ENCODE data around the gene SPI1. TPM values are rescaled to one million over a fixed set of nuclear protein-coding genes. Genes with fewer than 3 reads are reported as not detected.

Gene SPI1
- total and polyA plus RNA-seq, 2 donors (not counting 3 experiments of a cell fraction or from before 2014, with no cell fraction given) = not detected

DNA sequence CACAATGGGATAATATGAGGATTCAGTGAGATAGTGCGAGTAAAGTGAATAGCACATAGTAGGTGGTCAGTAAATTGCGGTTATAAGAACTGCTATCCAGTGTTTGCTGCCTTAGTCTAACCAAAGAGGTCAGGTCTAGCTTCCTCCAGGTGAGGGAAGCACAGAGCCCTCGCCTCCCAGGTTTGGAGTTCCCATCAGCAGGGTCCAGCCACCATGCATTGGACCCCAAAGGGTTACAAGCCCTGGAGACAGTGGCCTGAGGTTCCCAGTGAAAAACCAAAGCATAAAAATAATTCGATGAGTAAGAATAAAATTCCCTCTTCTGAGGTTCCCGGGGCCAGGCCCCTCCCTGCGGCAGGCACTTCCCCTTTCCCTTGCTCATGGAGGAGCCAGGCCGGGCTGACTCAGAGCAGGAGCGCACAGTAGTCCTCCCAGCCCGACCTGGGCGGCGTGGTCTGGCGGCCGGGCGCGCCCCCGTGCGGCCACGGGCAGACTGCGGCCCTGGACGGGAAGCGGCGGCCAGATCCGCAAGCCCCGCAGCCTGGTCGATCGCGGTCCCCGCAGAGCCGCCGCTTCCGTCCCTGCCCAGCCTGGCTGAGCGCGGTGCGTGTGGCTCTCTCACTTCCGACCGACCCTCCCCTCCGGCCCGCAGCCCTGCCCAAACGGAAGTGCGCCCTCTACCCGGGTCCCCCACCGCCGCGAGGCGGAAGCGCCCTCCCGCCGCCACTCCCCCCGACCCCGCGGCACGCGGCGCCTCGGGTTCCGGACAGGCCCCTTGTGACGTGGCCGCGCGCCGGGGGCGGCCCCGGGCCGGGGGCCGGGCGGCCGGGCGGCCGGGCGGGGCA is 29.6 kb upstream of the SPI1 start, which contains the start of gene SLC39A13:
TSS of gene SLC39A13 (plus strand) at position 845 of the 845 bp plus-strand sequence. CDS start 1,505 bp downstream, outside the sequence.
- TF ChIP-seq FOS (IDR thresholded peaks at IDR 0.05; ENCODE audit: borderline replicate concordance, insufficient read depth, low read length) = peak; percentile 87
- no peak for TF ChIP-seq JUN (IDR thresholded peaks at IDR 0.05; ENCODE audit: borderline replicate concordance, insufficient read depth, insufficient read length, low read depth)
- TF ChIP-seq POLR2A (IDR thresholded peaks at IDR 0.05; ENCODE audit: low read depth, low read length) = peak; percentile 86
- no peak for TF ChIP-seq GATA2 (IDR thresholded peaks at IDR 0.05; ENCODE audit: insufficient read depth, insufficient read length, low read depth, low read length)
- no peak for TF ChIP-seq EZH2 (IDR thresholded peaks at IDR 0.05; ENCODE audit: borderline replicate concordance, low read depth, low read length, severe bottlenecking)
- peak; percentile 37 for TF ChIP-seq MYC (IDR thresholded peaks at IDR 0.05; ENCODE audit: low read depth, low read length)
- TF ChIP-seq CTCF (IDR thresholded peaks at IDR 0.05; ENCODE audit: extremely low read depth in 1 of 2, insufficient read depth in 1 of 2, low read depth in 1 of 2, low read length in 2 of 2) = peak; percentile 76 to 99
- peak; percentile 94 for TF ChIP-seq POLR2AphosphoS5 (IDR thresholded peaks at IDR 0.05; ENCODE audit: insufficient read depth, low read depth, low read length)
- TF ChIP-seq MAX (IDR thresholded peaks at IDR 0.05; ENCODE audit: insufficient read depth, insufficient read length) = peak; percentile 61
- Histone ChIP-seq H3K9ac (replicated peaks; ENCODE audit: extremely low read depth, insufficient read depth, low read length) (peak within 1 kb of the TSS; percentile 94), H3K79me2 (ENCODE audit: control insufficient read depth, insufficient read depth, low read length) (peaks cover 25% of the 10 kb centered on the region), H4K20me1 (replicated peaks; ENCODE audit: control insufficient read depth, extremely low read depth, insufficient read depth, low read length) (no peaks in the 10 kb centered on the region), H3K4me3 (replicated peaks in 1 of 3; ENCODE audit: insufficient read depth in 1 of 3, low read depth in 1 of 3, low read length in 3 of 3) (peak within 1 kb of the TSS; percentile 46 to 91 (median 72)), H3K4me1 (ENCODE audit: control insufficient read depth, extremely low read depth, insufficient read depth, low read length) (peaks cover 29% of the 10 kb centered on the region), H3K4me2 (ENCODE audit: insufficient read depth, low read length) (peak within 1 kb of the TSS; percentile 81), H3K27ac (ENCODE audit: insufficient read depth, low read depth, low read length) (peak within 1 kb of the TSS; percentile 90), H3K9me1 (replicated peaks; ENCODE audit: control insufficient read depth, extremely low read depth, insufficient read depth, low read length) (no peaks in the 10 kb centered on the region), H2AFZ (ENCODE audit: low read depth, low read length) (peak within 1 kb of the TSS; percentile 43), H3K27me3 (ENCODE audit: control insufficient read depth in 2 of 2, insufficient read depth in 2 of 2, low read length in 2 of 2) (no peaks in the 10 kb centered on the region), H3K36me3 (ENCODE audit: control insufficient read depth in 2 of 2, extremely low read depth in 1 of 2, insufficient read depth in 2 of 2, low read length in 2 of 2) (peaks cover 5 to 13% of the 10 kb centered on the region in 2 experiments), H3K9me3 (replicated peaks; ENCODE audit: control insufficient read depth, insufficient read depth, low read length) (no peaks in the 10 kb centered on the region)
- DNase-seq (ENCODE audit: low read depth, low spot score) = peak; percentile 98
- ChIA-PET POLR2A (interaction anchor here (1.0 kb wide), 1 partner anchor 13 kb away, joined by 4 read pairs; no protein-coding TSS in a partner anchor), CTCF (interaction anchor here (0.7 to 7.4 kb wide), 7 partner anchors 9 to 53 kb away, joined by 3 to 148 read pairs (median 4); no protein-coding TSS in a partner anchor)
- FAIRE-seq = peak; percentile 90
- dilution Hi-C loops (cut with MboI; ENCODE audit: extremely low pct_ligation_motif_present, low sequenced_read_pairs) (no loop called here), intact Hi-C loops (cut with micrococcal nuclease) (loop anchor here (1.0 to 5.0 kb wide), 8 partner anchors 14 to 231 kb away; partner anchors contain the start of gene CELF1)
- BruUV-seq (replicated peaks) = TSS peak; percentile 74
